GM23338 (cell line): ENCODE results near the gene PTX3. TPM values are rescaled to one million over a fixed set of nuclear protein-coding genes. Genes with fewer than 3 reads are reported as not detected.

Experiments used
- ATAC-seq: fragments of 200-7000 bp; cut with Tn5 transposase; 3 replicates; pipeline ENCODE4 v1.9.1; 2020
- DNase-seq: peaks from one replicate; pipeline ENCODE4 v3.0.0-alpha.2; 2015; ENCODE audit warnings: low spot score
- H2AFZ ChIP-seq: fragments of 200-600 bp; sonication (generic); 2 replicates; pipeline ENCODE4 v1.8.0; 2016; ENCODE audit warnings: antibody characterized with exemption, mild to moderate bottlenecking, moderate library complexity
- H3F3A ChIP-seq: fragments of 200-600 bp; sonication (generic); replicated peaks from 2 replicates; pipeline ENCODE4 v1.8.0; 2017; ENCODE audit warnings: antibody characterized with exemption, mixed run types, low read depth
- H3K27ac ChIP-seq: fragments of 200-600 bp; sonication (generic); 2 replicates; pipeline ENCODE4 v1.6.1; 2016; ENCODE audit warnings: low read depth
- H3K27me3 ChIP-seq: fragments of 200-600 bp; sonication (generic); 2 replicates; pipeline ENCODE4 v1.8.0; 2016; ENCODE audit warnings: mild to moderate bottlenecking, mixed run types, moderate library complexity; ENCODE audit not compliant: insufficient read depth
- H3K36me3 ChIP-seq: fragments of 200-600 bp; sonication (generic); 2 replicates; pipeline ENCODE4 v1.8.0; 2016; ENCODE audit warnings: mild to moderate bottlenecking; ENCODE audit not compliant: insufficient read depth
- H3K4me1 ChIP-seq: fragments of 200-600 bp; sonication (generic); 2 replicates; pipeline ENCODE4 v1.8.0; 2016; ENCODE audit warnings: mild to moderate bottlenecking, moderate library complexity; ENCODE audit not compliant: insufficient read depth
- H3K4me2 ChIP-seq: fragments of 200-600 bp; sonication (generic); 2 replicates; pipeline ENCODE4 v1.7.1; 2017; ENCODE audit warnings: mixed run types
- H3K4me3 ChIP-seq: fragments of 200-600 bp; sonication (generic); 2 replicates; pipeline ENCODE4 v1.6.1; 2016; ENCODE audit warnings: mixed run types
- H3K79me2 ChIP-seq: fragments of 200-600 bp; sonication (generic); replicated peaks from 2 replicates; pipeline ENCODE4 v1.8.0; 2017; ENCODE audit warnings: mild to moderate bottlenecking; ENCODE audit not compliant: insufficient read depth
- H3K9me2 ChIP-seq: fragments of 200-600 bp; sonication (generic); 2 replicates; pipeline ENCODE4 v1.8.0; 2017; ENCODE audit not compliant: insufficient read depth
- H4K20me1 ChIP-seq: fragments of 200-600 bp; sonication (generic); replicated peaks from 2 replicates; pipeline ENCODE4 v1.8.0; 2017; ENCODE audit warnings: mild to moderate bottlenecking; ENCODE audit not compliant: insufficient read depth
- H3K27ac Mint-ChIP-seq: 2 replicates; pipeline ENCODE4 v1.8.0; 2020; ENCODE audit warnings: inconsistent platforms, mild to moderate bottlenecking, moderate library complexity, mixed read lengths
- H3K27me3 Mint-ChIP-seq: 3 replicates; pipeline ENCODE4 v1.8.0; 2022; ENCODE audit warnings: low read depth, mild to moderate bottlenecking, moderate library complexity, mixed read lengths, inconsistent platforms; ENCODE audit not compliant: insufficient read depth, poor library complexity
- H3K36me3 Mint-ChIP-seq: 3 replicates; pipeline ENCODE4 v1.8.0; 2021; ENCODE audit warnings: low read depth, mild to moderate bottlenecking, inconsistent platforms, moderate library complexity, mixed read lengths
- H3K4me1 Mint-ChIP-seq: 3 replicates; pipeline ENCODE4 v1.8.0; 2020; ENCODE audit warnings: mild to moderate bottlenecking, inconsistent platforms, mixed read lengths
- H3K4me3 Mint-ChIP-seq: 3 replicates; pipeline ENCODE4 v1.8.0; 2021; ENCODE audit warnings: moderate library complexity, mild to moderate bottlenecking, inconsistent platforms, mixed read lengths
- H3K9me3 Mint-ChIP-seq: 3 replicates; pipeline ENCODE4 v1.8.0; 2020; ENCODE audit warnings: moderate library complexity, mild to moderate bottlenecking, inconsistent platforms, mixed read lengths
- CREB1 ChIP-seq: fragments of 250-450 bp; sonication (Bioruptor Pico); IDR thresholded peaks from 2 replicates; pipeline ENCODE4 v1.5.0; 2020; ENCODE audit warnings: low read depth, mild to moderate bottlenecking, moderate library complexity
- EZH2 ChIP-seq: fragments of 200-600 bp; sonication (generic); IDR thresholded peaks from one replicate; pipeline ENCODE4 v1.8.0; 2017; ENCODE audit warnings: antibody characterized with exemption, mild to moderate bottlenecking, low read depth; ENCODE audit not compliant: unreplicated experiment
- EZH2phosphoT487 ChIP-seq: fragments of 200-600 bp; sonication (generic); IDR thresholded peaks from one replicate; pipeline ENCODE4 v1.8.1; 2018; ENCODE audit warnings: antibody characterized with exemption; ENCODE audit not compliant: unreplicated experiment
- POLR2AphosphoS5 ChIP-seq: IDR thresholded peaks from 2 replicates; pipeline ENCODE4 v1.6.1; 2016; ENCODE audit warnings: antibody characterized with exemption, low read depth
- STAT1 ChIP-seq: IDR thresholded peaks from one replicate; pipeline ENCODE4 v1.6.1; 2016; ENCODE audit warnings: antibody characterized with exemption; ENCODE audit not compliant: unreplicated experiment
- ZNF331 ChIP-seq: fragments of 250-450 bp; sonication (Bioruptor Pico); IDR thresholded peaks from 2 replicates; pipeline ENCODE4 v1.5.0; 2020; ENCODE audit warnings: low read depth, mild to moderate bottlenecking, moderate library complexity
- polyA plus RNA-seq: library from polyadenylated mRNA; unstranded; fragments of >200 nt; fragmentation: Nextera tagmentation; extraction: Ambion mirVana; gene quantifications from 2 replicates; pipeline ENCODE4 v1.2.1, GENCODE V29; 2016
- total RNA-seq: library from RNA; depleted of rRNA; stranded (reverse); fragments of >200 nt; shearing (Covaris generic); gene quantifications from 2 replicates; pipeline ENCODE4 v1.2.3, GENCODE V29; 2014
- TF ChIP-seq, protein P1 (sequence below): fragments of 250-450 bp; sonication (Bioruptor Pico); IDR thresholded peaks from 2 replicates; pipeline ENCODE4 v1.5.0; 2020; ENCODE audit warnings: mild to moderate bottlenecking, moderate library complexity

Gene PTX3
- total and polyA plus RNA-seq, 2 experiments from 2014 or later = 1.2 to 2.4 TPM

DNA sequence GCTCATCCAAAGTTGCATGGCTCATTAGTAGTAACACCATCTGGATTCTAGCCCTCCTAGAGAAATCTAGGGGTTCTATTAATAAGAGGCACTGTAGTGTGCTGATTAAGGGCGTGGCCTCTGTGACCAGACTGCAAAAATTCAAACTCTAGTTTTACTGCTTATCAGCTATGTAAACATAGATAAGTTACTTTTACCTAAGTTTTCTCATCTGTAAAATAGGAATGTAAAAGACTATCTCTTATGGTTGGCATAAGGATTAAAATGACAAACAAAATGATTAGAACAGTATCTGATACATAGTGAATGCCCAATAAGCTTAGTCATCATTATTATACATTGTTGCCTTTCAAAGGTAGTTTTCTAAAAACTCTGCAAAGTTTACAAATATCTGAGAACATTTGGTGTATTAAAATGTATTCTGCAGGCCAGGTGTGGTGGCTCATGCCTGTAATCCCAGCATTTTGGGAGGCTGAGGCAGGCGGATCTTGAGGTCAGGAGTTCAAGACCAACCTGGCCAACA, 4.5 kb downstream of the PTX3 start:
- ATAC-seq (no peak), DNase-seq (no peak)
- Histone ChIP-seq H3K4me2 (no peak overlapping the region), H2AFZ (no peak overlapping the region), H3K27me3 (peaks cover 29% of the 10 kb centered on the region), H3K4me1 (peaks cover 11% of the 10 kb centered on the region; the same call in 1 of the 2 replicates), H3K9me2 (no peaks in the 10 kb centered on the region), H4K20me1 (no peaks in the 10 kb centered on the region), H3K4me3 (no peak overlapping the region), H3K27ac (no peak overlapping the region), H3K36me3 (no peaks in the 10 kb centered on the region), H3K79me2 (no peaks in the 10 kb centered on the region), H3F3A (no peaks in the 10 kb centered on the region)
- Mint-ChIP-seq H3K4me1 (peaks cover 18% of the 10 kb centered on the region), H3K4me3 (no peak overlapping the region), H3K9me3 (no peaks in the 10 kb centered on the region), H3K27me3 (peaks cover 12% of the 10 kb centered on the region), H3K27ac (no peak overlapping the region), H3K36me3 (no peaks in the 10 kb centered on the region)
- TF ChIP-seq EZH2phosphoT487 (no peak), POLR2AphosphoS5 (no peak), CREB1 (CRISPR knock-in tag) (no peak), EZH2 (no peak), STAT1 (no peak), ZNF331 (CRISPR knock-in tag) (no peak)
- TF ChIP-seq, protein P1, sequence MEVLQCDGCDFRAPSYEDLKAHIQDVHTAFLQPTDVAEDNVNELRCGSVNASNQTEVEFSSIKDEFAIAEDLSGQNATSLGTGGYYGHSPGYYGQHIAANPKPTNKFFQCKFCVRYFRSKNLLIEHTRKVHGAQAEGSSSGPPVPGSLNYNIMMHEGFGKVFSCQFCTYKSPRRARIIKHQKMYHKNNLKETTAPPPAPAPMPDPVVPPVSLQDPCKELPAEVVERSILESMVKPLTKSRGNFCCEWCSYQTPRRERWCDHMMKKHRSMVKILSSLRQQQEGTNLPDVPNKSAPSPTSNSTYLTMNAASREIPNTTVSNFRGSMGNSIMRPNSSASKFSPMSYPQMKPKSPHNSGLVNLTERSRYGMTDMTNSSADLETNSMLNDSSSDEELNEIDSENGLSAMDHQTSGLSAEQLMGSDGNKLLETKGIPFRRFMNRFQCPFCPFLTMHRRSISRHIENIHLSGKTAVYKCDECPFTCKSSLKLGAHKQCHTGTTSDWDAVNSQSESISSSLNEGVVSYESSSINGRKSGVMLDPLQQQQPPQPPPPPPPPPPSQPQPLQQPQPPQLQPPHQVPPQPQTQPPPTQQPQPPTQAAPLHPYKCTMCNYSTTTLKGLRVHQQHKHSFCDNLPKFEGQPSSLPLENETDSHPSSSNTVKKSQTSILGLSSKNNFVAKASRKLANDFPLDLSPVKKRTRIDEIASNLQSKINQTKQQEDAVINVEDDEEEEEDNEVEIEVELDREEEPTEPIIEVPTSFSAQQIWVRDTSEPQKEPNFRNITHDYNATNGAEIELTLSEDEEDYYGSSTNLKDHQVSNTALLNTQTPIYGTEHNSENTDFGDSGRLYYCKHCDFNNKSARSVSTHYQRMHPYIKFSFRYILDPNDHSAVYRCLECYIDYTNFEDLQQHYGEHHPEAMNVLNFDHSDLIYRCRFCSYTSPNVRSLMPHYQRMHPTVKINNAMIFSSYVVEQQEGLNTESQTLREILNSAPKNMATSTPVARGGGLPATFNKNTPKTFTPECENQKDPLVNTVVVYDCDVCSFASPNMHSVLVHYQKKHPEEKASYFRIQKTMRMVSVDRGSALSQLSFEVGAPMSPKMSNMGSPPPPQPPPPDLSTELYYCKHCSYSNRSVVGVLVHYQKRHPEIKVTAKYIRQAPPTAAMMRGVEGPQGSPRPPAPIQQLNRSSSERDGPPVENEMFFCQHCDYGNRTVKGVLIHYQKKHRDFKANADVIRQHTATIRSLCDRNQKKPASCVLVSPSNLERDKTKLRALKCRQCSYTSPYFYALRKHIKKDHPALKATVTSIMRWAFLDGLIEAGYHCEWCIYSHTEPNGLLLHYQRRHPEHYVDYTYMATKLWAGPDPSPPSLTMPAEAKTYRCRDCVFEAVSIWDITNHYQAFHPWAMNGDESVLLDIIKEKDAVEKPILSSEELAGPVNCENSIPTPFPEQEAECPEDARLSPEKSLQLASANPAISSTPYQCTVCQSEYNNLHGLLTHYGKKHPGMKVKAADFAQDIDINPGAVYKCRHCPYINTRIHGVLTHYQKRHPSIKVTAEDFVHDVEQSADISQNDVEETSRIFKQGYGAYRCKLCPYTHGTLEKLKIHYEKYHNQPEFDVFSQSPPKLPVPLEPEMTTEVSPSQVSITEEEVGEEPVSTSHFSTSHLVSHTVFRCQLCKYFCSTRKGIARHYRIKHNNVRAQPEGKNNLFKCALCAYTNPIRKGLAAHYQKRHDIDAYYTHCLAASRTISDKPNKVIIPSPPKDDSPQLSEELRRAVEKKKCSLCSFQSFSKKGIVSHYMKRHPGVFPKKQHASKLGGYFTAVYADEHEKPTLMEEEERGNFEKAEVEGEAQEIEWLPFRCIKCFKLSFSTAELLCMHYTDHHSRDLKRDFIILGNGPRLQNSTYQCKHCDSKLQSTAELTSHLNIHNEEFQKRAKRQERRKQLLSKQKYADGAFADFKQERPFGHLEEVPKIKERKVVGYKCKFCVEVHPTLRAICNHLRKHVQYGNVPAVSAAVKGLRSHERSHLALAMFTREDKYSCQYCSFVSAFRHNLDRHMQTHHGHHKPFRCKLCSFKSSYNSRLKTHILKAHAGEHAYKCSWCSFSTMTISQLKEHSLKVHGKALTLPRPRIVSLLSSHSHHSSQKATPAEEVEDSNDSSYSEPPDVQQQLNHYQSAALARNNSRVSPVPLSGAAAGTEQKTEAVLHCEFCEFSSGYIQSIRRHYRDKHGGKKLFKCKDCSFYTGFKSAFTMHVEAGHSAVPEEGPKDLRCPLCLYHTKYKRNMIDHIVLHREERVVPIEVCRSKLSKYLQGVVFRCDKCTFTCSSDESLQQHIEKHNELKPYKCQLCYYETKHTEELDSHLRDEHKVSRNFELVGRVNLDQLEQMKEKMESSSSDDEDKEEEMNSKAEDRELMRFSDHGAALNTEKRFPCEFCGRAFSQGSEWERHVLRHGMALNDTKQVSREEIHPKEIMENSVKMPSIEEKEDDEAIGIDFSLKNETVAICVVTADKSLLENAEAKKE = no peak
